Sigmoid colon (tissue), 4 donors: ENCODE results near the gene PCDHGA5.

ENCODE experiments used
- CTCF ChIP-seq, 4 experiments: fragments of 450-650 bp in 3 of 4; fragments of 200-600 bp in 1 of 4; IDR thresholded peaks; one replicate each; pipeline ENCODE4 v1.5.1; 2016 to 2019; ENCODE audit warnings: antibody characterized with exemption in 4 of 4, mild to moderate bottlenecking in 3 of 4, moderate library complexity in 2 of 4
- EP300 ChIP-seq, 4 donors: sonication (generic); formaldehyde crosslinking; IDR thresholded peaks; one replicate each; pipeline ENCODE4 v1.6.1; 2017; ENCODE audit warnings: antibody characterized with exemption in 4 of 4
- POLR2AphosphoS5 ChIP-seq, 4 donors: sonication (generic); formaldehyde crosslinking; IDR thresholded peaks; one replicate each; pipeline ENCODE4 v1.6.1; 2017; ENCODE audit warnings: antibody characterized with exemption in 4 of 4

GRCh38 chr5:141328231-141328630, 35.7 kb upstream of the PCDHGA5 start:
- TF ChIP-seq EP300 (IDR thresholded peaks at IDR 0.05) = no peak
- no peak for TF ChIP-seq CTCF (IDR thresholded peaks at IDR 0.05)
- TF ChIP-seq POLR2AphosphoS5 (IDR thresholded peaks at IDR 0.05) = no peak
